HuH-7.5 (cell line): ENCODE data around the gene TIMM50.
"Not testable (repeated sequence)": the region's sequence is repeated elsewhere in the genome, so short reads cannot be mapped to it uniquely, and the experiment has no call there.

Experiments used
- DNase-seq: peaks from one replicate; pipeline ENCODE4 v3.0.0; 2011; ENCODE audit warnings: low spot score

The TIMM50 gene

DNA sequence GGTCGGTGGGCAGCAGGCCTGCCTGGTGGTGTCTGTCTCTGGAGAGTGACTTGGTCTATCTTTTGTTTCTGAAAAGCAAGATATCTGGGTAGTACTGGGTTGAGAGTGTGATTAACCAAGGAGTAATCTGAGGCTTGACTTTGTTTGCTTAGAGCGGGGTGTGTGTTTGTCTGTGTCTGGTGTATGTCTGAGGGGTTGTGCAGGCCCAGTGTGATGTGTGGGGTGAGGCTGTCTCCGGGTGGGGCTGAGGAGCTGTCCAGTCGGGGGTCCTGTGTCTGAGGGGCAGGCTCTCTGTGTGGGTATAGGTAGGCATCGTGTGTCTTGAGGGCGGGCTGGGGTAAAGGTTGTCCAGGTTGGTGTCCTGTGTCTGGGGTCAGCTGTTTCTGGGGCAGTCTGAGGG lies 11.1 kb upstream of the TIMM50 start:
- no peak for DNase-seq

DNA sequence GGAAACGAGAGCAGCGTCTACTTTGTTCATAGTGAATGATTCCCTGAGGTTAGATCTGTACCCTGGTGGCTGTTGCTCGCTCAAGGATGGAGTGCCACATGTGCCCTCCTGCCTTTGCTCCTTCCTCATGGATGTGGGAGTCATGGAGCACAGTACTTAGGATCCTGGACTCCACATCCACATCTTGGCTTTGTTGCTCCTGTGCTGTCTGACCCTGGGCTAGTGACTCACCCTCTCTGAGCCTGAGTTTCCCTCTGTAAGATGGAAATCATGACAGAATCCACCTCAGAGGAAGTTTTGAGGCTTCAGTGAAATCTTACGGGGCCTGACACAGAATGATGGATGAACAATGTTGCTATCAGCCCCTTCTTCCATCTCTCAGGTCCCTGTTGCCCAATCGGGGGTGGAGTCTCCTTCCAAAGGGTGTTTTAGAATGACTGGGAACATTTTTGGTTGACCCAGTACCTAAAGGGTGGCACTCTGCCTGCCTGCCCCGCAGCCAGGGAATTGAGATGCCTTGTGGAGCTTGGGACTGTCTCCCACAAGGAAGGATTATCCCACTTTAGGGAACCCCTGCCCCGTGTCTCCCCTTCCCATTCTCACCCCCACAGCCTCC lies 9.8 kb upstream of the TIMM50 start:
- DNase-seq: no peak

DNA sequence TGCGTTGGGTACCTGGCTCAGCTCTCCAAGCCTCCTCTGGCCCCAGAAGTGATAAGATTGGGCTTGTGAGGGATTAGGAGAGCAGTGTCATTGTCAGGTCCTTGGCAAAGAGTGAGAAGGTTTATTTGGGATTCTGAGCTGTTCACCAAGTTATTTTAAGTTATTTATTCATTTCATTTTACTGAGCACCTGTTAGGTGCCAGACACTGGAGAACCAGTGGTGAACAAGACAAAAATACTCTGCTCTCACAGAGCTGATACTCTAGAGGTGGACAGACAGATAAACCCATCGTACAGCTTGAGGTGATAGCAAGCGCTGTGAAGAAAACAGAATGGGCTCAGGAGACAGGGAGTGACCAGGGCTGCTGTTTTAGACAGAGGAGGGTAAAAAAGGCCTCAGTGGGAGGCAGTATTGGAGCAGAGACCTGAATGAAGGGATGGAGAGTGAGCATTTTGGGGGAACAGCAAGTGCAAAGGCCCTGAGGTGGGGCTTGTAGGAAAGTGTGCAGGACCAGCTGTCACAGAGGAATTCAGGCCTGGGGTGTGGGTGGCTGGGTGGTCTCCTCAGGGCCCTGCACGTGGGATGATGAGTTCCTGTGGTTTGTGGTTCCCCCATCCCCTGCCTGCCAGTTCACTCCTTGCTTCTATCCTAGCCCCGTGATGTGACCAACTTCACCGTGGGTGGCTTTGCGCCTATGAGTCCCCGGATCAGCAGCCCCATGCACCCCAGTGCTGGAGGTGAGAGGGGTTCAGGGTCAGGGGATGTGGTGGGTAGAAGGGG lies 8.7 kb upstream of the TIMM50 start:
- no peak for DNase-seq

DNA sequence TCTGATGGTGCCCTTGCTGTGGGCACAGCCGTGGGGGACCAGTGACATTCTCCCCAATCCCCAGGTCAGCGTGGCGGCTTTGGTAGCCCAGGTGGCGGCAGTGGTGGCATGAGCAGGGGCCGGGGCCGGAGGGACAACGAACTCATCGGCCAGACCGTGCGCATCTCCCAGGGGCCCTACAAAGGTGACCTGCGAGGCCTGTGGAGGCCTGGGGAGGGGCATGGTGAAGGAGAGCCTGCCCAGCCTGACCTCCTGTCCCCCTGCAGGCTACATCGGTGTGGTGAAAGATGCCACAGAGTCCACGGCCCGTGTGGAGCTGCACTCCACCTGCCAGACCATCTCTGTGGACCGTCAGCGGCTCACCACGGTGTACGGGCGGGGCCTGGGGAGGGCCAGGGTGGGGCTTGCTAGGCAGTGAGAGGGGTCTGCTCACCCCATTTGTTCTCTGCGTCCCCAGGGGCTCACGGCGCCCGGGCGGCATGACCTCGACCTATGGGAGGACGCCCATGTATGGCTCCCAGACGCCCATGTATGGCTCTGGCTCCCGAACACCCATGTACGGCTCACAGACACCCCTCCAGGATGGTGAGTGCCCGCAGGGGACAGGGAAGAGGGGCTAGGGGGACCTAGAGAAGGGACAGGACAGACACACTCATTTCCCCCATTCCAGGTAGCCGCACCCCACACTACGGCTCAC lies 7.7 kb upstream of the TIMM50 start:
- no peak for DNase-seq

DNA sequence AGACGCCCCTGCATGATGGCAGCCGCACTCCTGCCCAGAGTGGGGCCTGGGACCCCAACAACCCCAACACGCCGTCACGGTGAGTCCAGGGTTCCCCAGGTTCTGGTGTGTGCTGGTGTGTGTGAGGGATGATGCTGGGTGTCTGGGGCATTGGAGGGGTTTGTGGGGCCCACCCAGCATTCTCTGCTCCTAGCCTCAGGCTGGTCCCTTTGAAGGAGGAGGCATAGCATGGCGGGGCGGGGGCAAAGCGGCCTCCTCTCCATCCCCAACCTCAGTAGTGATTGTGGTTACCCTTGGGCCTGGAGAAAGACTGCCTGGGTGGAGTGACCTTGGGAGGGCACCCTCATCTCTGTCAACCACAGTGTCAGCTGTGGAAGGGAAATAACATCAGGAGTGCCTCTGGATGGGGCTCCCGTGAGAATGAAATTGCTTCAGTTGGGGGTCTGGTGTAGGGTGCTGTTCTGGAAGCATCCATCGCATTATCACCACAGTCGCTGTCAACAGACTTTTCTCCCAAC lies 7.1 kb upstream of the TIMM50 start:
- DNase-seq: no peak

DNA sequence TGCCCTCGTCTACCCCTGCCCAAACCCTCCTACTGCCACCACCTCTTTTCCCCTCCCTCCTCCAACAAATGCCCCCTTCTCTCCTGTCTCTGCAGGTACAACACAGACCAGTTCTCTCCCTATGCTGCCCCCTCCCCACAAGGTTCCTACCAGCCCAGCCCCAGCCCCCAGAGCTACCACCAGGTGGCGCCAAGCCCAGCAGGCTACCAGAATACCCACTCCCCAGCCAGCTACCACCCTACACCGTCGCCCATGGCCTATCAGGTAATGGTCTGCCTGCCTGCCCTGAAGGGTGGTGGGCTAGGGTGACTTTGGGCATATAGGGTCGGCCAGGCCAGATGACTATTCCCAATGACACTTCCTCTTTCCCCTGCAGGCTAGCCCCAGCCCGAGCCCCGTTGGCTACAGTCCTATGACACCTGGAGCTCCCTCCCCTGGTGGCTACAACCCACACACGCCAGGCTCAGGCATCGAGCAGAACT lies 6.5 kb upstream of the TIMM50 start:
- peak; percentile 78 for DNase-seq

DNA sequence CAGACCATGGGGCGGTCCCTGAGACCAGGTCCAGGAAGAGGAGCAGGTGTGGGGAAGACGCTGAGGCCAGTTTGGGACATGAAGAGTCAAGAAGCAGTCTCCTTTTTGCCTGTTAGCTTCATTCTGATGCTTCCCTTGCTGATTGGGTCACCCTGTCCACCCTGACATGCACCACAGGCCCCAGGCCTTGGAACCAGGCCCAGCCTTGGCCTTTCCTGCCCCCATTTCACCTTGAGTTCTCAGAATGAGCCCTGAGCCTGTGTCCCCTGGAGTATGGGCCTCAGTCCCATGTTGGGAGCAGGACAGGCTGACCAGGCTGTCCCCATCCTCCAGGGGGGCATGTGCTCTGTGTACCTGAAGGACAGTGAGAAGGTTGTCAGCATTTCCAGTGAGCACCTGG lies 4.9 kb upstream of the TIMM50 start:
- DNase-seq: no peak

DNA sequence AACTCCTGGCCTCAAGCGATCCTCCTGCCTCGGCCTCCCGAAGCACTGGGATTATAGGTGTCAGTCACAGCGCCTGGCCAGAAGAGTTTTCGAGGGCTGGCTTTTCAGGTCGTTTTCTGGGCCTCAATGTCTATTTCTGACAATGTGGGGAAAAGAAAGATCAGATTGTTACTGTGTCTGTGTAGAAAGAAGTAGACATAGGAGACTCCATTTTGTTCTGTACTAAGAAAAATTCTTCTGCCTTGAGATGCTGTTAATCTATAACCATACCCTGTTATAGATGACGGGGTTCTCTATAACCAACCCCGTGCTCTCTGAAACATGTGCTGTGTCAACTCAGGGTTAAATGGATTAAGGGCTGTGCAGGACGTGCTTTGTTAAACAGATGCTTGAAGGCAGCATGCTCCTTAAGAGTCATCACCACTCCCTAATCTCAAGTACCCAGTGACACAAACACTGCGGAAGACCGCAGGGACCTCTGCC lies 1.3 kb upstream of the TIMM50 start:
- DNase-seq: not testable (repeated sequence)

DNA sequence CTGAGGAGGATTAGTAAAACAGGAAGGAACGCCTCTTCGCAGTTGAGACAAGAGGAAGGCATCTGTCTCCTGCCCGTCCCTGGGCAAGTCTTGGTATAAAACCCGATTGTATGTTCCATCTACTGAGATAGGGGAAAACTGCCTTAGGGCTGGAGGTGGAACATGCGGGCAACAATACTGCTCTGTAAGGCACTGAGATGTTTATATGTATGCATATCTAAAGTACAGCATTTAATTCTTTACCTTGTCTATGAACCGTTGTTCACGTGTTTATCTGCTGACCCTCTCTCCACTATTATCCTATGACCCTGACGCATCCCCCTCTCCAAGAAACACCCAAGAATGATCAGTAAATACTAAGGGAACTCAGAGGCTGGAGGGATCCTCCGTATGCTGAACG lies 722 bp upstream of the TIMM50 start:
- DNase-seq: no peak

DNA sequence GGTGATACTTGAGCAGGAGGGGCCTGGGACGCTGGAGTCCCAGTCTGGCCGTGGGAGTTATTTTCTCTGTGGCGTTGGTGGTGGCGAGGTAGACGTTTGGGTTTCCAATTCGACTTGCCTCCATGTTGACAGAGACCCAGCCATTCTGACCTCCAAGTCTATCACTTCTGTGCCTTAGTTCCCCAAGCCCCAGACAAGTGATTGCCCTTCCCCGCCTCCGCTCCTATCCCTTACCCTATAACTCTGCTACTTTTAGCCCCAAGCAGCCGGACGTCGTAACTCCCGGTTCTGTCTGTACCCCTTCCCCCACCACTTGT lies 549 bp downstream of the TIMM50 start:
- DNase-seq: no peak

DNA sequence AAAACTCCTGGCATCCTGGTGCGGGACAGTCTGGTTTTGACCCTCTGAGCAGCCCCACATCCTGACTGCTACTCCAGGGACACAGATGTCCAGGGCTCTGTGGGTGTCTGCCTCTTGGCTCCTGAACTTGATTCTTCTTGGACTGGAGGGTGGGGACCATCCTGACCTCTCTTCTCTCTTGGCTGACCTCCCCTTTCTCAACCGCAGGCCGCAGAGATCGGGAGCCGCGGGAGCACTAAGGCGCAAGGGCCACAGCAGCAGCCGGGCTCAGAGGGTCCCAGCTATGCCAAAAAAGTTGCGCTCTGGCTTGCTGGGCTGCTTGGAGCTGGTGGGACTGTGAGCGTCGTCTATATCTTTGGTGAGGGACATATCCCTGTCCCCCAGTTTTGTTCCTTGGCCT lies 1.0 kb downstream of the TIMM50 start:
- DNase-seq: no peak

DNA sequence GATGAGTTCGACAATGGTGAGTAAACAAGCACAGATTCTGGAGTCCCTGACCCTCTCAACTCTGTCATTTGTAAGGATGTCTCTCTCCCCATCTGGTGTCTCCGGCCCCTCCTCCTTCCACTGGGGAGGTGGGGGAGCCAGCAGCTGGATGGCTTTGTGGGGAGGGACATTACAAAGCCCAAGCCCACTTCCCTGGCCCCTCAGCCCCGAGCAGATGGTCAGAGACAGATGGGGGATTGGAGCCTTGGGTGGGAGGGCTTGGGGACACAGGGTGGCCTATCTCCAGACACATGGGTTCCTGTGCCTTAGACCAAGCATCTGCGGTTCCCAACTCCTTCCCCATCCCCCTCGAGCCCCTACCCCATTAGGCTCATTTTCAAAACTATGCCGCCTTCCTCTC lies 2.5 kb downstream of the TIMM50 start:
- DNase-seq: no peak

DNA sequence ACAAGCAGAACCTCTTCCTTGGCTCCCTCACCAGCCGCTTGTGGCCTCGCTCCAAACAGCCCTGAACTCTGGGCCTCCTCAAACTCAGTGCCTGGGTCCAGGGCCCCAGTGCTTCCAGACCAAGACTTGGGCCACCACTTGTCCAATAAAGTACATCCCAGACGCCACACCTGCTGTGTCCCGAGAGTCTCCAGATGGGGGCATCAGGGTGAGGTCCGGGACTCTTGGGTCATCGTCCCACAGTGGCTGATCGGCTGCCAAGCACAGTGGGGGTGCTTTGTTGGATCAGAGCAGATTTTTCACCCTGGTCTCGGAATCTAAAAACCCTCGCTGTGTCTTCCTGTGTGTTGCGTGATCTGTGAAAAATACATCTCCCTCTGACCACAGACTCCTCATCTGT lies 9.1 kb downstream of the TIMM50 start:
- DNase-seq: no peak

DNA sequence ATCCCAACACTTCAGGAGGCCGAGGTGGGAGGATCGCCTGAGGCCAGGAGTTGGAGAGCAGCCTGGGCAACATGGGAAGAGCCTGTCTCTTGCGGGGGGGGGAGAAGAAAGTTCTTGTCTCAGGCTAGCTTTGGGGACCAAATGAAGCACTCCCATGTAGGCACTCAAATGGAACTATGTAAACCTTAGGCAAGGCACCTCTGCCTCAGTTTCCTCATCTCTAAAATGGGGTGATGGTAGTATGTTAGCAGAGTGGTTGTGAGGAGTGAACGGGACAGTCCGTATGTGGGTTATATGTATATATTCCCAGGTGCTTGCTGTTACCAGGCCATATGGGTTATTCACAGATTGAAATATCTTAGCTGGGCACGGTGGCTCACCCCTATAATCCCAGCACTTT lies 11.6 kb downstream of the TIMM50 start:
- DNase-seq: no peak

DNA sequence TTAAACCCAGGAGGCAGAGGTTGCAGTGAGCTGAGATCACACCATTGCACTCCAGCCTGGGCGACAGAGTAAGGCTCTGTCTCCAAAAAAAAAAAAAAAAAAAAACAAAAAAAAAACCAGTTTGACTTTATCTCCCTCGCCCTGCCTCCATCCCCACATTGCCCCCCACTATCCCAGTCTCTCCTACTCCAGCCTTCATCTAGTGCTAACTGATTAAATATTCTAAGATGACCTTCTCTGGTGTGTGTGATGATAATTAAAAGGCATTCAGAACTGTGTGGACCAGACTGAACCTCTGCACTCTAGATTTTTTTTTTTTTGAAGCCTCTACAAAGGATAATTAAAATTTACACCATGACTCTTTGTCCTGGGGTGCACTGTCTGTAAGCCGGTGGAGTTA lies 12.2 kb downstream of the TIMM50 start:
- no peak for DNase-seq

DNA sequence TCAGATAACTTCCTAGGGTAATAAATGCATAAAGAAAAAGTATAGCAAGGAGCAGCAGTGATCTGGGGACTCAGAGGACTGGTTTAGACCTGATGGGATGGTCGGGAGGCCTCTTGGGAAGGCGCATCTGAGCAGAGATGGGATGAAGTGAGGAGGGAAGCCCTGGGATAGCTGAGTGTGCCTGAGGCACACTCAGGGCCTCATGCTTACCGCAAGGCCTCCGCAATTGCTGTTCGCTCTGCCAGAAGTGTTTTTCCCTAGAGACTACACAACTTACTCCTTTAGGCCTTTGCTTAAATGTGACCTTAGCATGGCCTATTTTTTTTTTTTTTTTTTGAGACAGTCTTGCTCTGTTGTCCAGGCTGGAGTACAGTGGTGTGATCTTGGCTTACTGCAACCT lies 14.0 kb downstream of the TIMM50 start:
- no peak for DNase-seq

DNA sequence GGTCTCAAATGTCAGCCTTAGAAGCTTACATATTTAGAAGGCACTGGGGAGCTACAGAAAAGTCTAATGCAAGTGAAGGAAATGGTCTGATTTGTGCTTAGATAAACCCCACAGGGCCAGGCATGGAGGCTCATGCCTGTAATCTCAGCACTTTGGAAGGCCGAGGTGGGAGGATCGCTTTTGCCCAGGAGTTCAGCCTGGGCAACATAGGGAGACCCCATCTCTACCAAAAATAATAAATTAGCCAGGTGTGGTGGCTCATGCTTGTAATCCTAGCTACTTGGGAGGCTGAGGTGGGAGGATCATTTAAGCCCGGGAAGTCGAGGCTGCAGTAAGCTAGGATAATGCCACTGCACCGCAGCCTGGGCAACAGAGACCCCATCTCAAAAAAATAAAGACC lies 15.4 kb downstream of the TIMM50 start:
- DNase-seq: no peak

DNA sequence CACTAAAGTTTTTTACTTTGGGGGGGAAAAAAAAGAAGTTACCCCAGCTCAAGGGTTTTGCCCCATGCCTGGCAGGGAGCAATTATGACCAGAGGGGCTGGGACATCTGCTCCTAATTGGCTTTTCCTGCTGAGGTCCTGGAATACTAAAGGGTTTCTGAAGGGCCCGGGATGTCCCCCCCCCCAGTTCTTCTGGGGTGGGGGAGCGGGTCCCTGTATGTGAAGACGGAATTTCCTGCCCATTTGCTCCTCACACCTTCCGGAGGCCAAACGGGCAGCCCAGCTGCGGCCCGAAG lies 17.0 kb downstream of the TIMM50 start:
- no peak for DNase-seq

DNA sequence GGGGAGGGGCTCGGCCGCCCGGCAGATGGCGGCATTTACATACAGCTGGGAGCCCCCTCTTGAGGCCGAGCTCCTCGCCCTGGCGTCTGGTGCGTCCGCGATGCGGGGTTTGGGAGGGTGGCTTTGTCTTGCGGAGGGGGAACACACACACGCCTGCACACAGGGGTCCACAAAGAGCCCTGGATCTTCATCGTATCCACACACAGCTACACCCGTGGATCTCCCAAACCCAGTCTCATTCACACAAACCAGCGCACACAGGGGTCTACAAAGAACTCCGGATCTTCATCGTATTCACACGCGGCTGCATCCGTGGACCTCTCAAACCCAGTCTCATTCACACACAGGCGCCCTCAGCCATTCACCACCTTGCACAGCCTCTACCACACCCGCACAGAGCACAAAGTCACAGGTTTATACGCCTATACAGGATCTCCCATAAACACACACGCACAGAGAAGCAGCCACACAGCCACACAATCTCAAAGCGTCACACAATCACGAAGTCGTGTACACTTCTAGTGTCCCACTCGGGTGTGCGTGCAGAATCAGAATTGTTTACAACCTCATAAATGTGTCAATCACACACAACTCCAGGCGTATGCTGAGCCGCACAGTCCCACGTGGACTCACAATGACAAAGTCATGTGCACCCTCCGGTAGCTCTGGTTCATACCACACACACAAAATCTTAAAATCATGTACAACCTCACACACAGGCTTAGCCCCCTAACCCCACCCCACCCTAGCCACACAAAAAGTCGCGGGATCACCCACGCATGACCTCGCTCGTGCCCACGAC lies 17.6 kb downstream of the TIMM50 start:
- DNase-seq: peak; percentile 77

DNA sequence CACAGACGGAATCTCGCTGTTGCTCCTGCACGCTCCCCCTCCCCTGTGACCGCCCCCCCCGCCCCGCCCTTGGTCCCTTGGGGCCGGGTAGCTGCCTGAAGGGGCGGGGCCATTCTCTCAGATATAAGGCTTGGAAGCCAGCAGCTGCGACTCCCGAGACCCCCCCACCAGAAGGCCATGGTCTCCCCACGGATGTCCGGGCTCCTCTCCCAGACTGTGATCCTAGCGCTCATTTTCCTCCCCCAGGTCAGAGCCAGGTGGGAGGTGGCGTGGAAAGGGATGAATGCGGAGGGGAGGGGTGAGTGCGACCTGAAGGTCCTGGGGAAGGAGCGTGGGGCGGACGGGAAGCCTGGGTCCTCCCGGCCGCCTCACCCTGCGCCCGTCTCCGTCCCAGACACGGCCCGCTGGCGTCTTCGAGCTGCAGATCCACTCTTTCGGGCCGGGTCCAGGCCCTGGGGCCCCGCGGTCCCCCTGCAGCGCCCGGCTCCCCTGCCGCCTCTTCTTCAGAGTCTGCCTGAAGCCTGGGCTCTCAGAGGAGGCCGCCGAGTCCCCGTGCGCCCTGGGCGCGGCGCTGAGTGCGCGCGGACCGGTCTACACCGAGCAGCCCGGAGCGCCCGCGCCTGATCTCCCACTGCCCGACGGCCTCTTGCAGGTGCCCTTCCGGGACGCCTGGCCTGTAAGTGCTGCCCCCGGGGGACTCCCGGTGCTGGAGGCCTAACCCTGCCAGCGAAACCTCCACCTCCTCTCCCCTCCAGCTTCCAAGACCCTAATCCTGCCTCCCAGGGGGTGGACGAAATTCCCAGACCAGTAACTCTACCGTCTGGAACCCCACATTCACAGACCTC lies 18.4 kb downstream of the TIMM50 start, which contains the start of gene DLL3:
Gene DLL3 (plus strand): TSS at position 150 of the 845 bp plus-strand sequence. CDS start 28 bp downstream, at position 178.
- no peak for DNase-seq

DNA sequence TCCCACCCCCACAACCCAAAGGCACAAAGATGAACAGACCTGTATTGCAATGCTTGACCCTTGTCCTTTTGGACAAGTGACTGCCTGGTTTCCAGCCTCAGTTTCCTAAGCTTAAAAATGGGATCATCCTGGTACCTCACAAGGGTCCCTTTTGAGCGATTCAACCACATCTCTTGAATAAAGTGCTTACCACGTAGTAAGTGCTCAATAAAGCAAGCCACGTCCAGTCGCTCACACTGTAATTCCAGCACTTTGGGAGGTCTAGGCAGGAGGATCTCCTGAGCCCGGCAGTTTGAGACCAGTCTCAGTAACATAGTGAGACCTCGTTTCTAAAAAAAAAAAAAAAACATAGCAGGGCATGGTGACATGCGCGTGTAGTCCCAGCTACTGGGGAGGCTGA lies 19.3 kb downstream of the TIMM50 start:
- no peak for DNase-seq
